Smooth muscle cell (in vitro differentiated cells): ENCODE measurements around the gene GGPS1. TPM values are rescaled to one million over a fixed set of nuclear protein-coding genes. Genes with fewer than 3 reads are reported as not detected.

Source experiments
- DNase-seq: peaks from one replicate; lab custom pipeline; 2025; ENCODE audit not compliant: unreplicated experiment; lab: John Stamatoyannopoulos, UW
- H2AFZ ChIP-seq: fragments of 200-600 bp; sonication (generic); 2 replicates; pipeline ENCODE4 v1.6.0; 2016; ENCODE audit warnings: antibody characterized with exemption, low read depth, mild to moderate bottlenecking
- H3F3A ChIP-seq: fragments of 200-600 bp; sonication (generic); 2 replicates; pipeline ENCODE4 v1.6.0; 2017; ENCODE audit warnings: antibody characterized with exemption, low read depth
- H3K27ac ChIP-seq: fragments of 200-600 bp; sonication (generic); 2 replicates; pipeline ENCODE4 v1.5.1; 2016; ENCODE audit warnings: low read depth, mild to moderate bottlenecking
- H3K27me3 ChIP-seq: fragments of 200-600 bp; sonication (generic); 2 replicates; pipeline ENCODE4 v1.6.1; 2016; ENCODE audit warnings: low read depth, mild to moderate bottlenecking
- H3K36me3 ChIP-seq: fragments of 200-600 bp; sonication (generic); 2 replicates; pipeline ENCODE4 v1.5.1; 2016; ENCODE audit warnings: low read depth
- H3K4me1 ChIP-seq: fragments of 200-600 bp; sonication (generic); 2 replicates; pipeline ENCODE4 v1.5.1; 2016; ENCODE audit warnings: low read depth
- H3K4me2 ChIP-seq: fragments of 200-600 bp; sonication (generic); 2 replicates; pipeline ENCODE4 v1.6.0; 2016; ENCODE audit warnings: mild to moderate bottlenecking
- H3K4me3 ChIP-seq: fragments of 200-600 bp; sonication (generic); 2 replicates; pipeline ENCODE4 v1.5.1; 2016; ENCODE audit warnings: mild to moderate bottlenecking
- H3K79me2 ChIP-seq: fragments of 200-600 bp; sonication (generic); 2 replicates; pipeline ENCODE4 v1.6.0; 2016; ENCODE audit warnings: low read depth, mild to moderate bottlenecking
- H3K9ac ChIP-seq: fragments of 200-600 bp; sonication (generic); 2 replicates; pipeline ENCODE4 v1.6.0; 2016; ENCODE audit warnings: low read depth
- H3K9me3 ChIP-seq: fragments of 200-600 bp; sonication (generic); replicated peaks from 2 replicates; pipeline ENCODE4 v1.5.1; 2016; ENCODE audit warnings: low read depth
- H4K20me1 ChIP-seq: fragments of 200-600 bp; sonication (generic); 2 replicates; pipeline ENCODE4 v1.6.0; 2016; ENCODE audit warnings: low read depth
- WGBS: methylation state at CpG from one replicate; pipeline ENCODE4 v1.1.7; 2016; ENCODE audit warnings: low lambda C conversion rate; 5-methylcytosine and 5-hydroxymethylcytosine counted together
- polyA plus RNA-seq: library from polyadenylated mRNA; unstranded; fragments of >200 nt; fragmentation: Nextera tagmentation; extraction: Ambion mirVana; gene quantifications from 2 replicates; pipeline ENCODE4 v1.2.1, GENCODE V29; 2016
- total RNA-seq: library from RNA; depleted of rRNA; stranded (reverse); fragments of >200 nt; gene quantifications from 2 replicates; pipeline ENCODE4 v1.2.3, GENCODE V29; 2014
- TF ChIP-seq, protein P1 (sequence below): fragments of 200-600 bp; sonication (generic); IDR thresholded peaks from 2 replicates; pipeline ENCODE4 v1.5.1; 2017; ENCODE audit warnings: borderline replicate concordance, mild to moderate bottlenecking, antibody characterized with exemption; ENCODE audit not compliant: insufficient read depth, poor library complexity, severe bottlenecking

Gene GGPS1
- total RNA-seq (41.3 and 45.8 TPM in 2 replicates), polyA plus RNA-seq (47.5 and 48.1 TPM in 2 replicates)

- Histone ChIP-seq H3K4me3 (peak within 1 kb of the TSS; percentile 94), H3K9ac (peak within 1 kb of the TSS; percentile 98), H3K27me3 (no peaks in the 10 kb centered on the region), H3F3A (peaks cover 20% of the 10 kb centered on the region), H3K27ac (peak within 1 kb of the TSS; percentile 96), H2AFZ (peak within 1 kb of the TSS; percentile 93), H4K20me1 (peaks cover 65% of the 10 kb centered on the region), H3K36me3 (no peaks in the 10 kb centered on the region), H3K79me2 (peaks cover 82% of the 10 kb centered on the region), H3K4me1 (peaks cover 37% of the 10 kb centered on the region), H3K4me2 (peak within 1 kb of the TSS; percentile 97), H3K9me3 (no peaks in the 10 kb centered on the region)
- peak; percentile 99 for DNase-seq
- WGBS = under 1% methylated on average over 53 of the region's 54 CpGs
- TF ChIP-seq, protein P1, sequence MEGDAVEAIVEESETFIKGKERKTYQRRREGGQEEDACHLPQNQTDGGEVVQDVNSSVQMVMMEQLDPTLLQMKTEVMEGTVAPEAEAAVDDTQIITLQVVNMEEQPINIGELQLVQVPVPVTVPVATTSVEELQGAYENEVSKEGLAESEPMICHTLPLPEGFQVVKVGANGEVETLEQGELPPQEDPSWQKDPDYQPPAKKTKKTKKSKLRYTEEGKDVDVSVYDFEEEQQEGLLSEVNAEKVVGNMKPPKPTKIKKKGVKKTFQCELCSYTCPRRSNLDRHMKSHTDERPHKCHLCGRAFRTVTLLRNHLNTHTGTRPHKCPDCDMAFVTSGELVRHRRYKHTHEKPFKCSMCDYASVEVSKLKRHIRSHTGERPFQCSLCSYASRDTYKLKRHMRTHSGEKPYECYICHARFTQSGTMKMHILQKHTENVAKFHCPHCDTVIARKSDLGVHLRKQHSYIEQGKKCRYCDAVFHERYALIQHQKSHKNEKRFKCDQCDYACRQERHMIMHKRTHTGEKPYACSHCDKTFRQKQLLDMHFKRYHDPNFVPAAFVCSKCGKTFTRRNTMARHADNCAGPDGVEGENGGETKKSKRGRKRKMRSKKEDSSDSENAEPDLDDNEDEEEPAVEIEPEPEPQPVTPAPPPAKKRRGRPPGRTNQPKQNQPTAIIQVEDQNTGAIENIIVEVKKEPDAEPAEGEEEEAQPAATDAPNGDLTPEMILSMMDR = no peak
Observed at GRCh38 chr1:235328271-235329138, at the start of gene GGPS1. Gene GGPS1, plus strand, starts transcription at chr1:235328570. Its CDS starts 6,695 bp downstream, at chr1:235335265.

- Histone ChIP-seq H3K79me2 (peaks cover 99% of the 10 kb centered on the region), H2AFZ (no peak overlapping the region), H3K27me3 (no peaks in the 10 kb centered on the region), H3K9ac (no peak overlapping the region), H3F3A (no peaks in the 10 kb centered on the region), H3K4me2 (no peak overlapping the region), H3K4me1 (peaks cover 13% of the 10 kb centered on the region), H3K4me3 (no peak overlapping the region), H3K36me3 (no peaks in the 10 kb centered on the region), H3K9me3 (no peaks in the 10 kb centered on the region), H4K20me1 (peaks cover 99% of the 10 kb centered on the region), H3K27ac (no peak overlapping the region)
- 69% methylated on average over 5 of the region's 5 CpGs for WGBS
- TF ChIP-seq, protein P1 = no peak
- no peak for DNase-seq
Observed at GRCh38 chr1:235278915-235279292, 49.5 kb upstream of the GGPS1 start.

- Histone ChIP-seq H4K20me1 (peaks cover 99% of the 10 kb centered on the region), H3K4me2 (no peak overlapping the region), H3K4me3 (no peak overlapping the region), H3K4me1 (peaks cover 13% of the 10 kb centered on the region), H3K79me2 (peaks cover 99% of the 10 kb centered on the region), H3K9me3 (no peaks in the 10 kb centered on the region), H3K27me3 (no peaks in the 10 kb centered on the region), H3K9ac (no peak overlapping the region), H3K36me3 (no peaks in the 10 kb centered on the region), H3K27ac (no peak overlapping the region), H3F3A (no peaks in the 10 kb centered on the region), H2AFZ (no peak overlapping the region)
- WGBS = 89% methylated on average over 5 of the region's 5 CpGs
- TF ChIP-seq, protein P1 = no peak
- DNase-seq = no peak
Observed at GRCh38 chr1:235279694-235280093, 48.7 kb upstream of the GGPS1 start.
